ENCODE data around the gene ITPRID1. TPM values are rescaled to one million over a fixed set of nuclear protein-coding genes. Genes with fewer than 3 reads are reported as not detected.

Gene ITPRID1
- total and polyA plus RNA-seq, 10 donors = not detected

- Histone ChIP-seq H3K9me3 (no peaks in the 10 kb centered on the region), H3K4me3 (no peak overlapping the region), H3K27me3 (replicated peaks in 1 of 7) (peaks cover 0 to 5% (median 0%) of the 10 kb centered on the region in 7 donors), H3K4me1 (no peaks in the 10 kb centered on the region), H3K36me3 (no peaks in the 10 kb centered on the region), H3K27ac (no peak overlapping the region)
- no peak for DNase-seq
- 46 to 70% (median 65%) methylated on average over 2 of the region's 2 CpGs for WGBS, 5 donors
- intact Hi-C loops (cut with DNase I; ENCODE audit: low total_unique reads) = no loop called here
- no peak for TF ChIP-seq POLR2A (IDR thresholded peaks at IDR 0.05)
- TF ChIP-seq POLR2AphosphoS5 (IDR thresholded peaks at IDR 0.05) = no peak
- no peak for TF ChIP-seq CTCF (IDR thresholded peaks at IDR 0.05 in 8 of 11, conservative IDR thresholded peaks at IDR 0.05 in 3 of 11)
Measured at GRCh38 chr7:31490796-31491314, 23.0 kb upstream of the ITPRID1 start.

GRCh38 chr7:31492086-31492485 lies 21.8 kb upstream of the ITPRID1 start:
- WGBS, 5 donors = 81 to 88% (median 83%) methylated on average over 4 of the region's 4 CpGs
- H3K27ac ChIP-seq = no peak overlapping the region
- DNase-seq = no peak
- peaks cover 0 to 4% (median 0%) of the 10 kb centered on the region in 7 donors for H3K27me3 ChIP-seq (replicated peaks in 1 of 7)
- no peak for TF ChIP-seq POLR2A (IDR thresholded peaks at IDR 0.05)
- no peak for TF ChIP-seq CTCF (IDR thresholded peaks at IDR 0.05 in 8 of 11, conservative IDR thresholded peaks at IDR 0.05 in 3 of 11)
- TF ChIP-seq POLR2AphosphoS5 (IDR thresholded peaks at IDR 0.05) = no peak
- H3K4me1 ChIP-seq = no peaks in the 10 kb centered on the region
- H3K9me3 ChIP-seq = no peaks in the 10 kb centered on the region
- no peak overlapping the region for H3K4me3 ChIP-seq
- H3K36me3 ChIP-seq = no peaks in the 10 kb centered on the region
- intact Hi-C loops (cut with DNase I; ENCODE audit: low total_unique reads) = no loop called here

GRCh38 chr7:31493714-31494181 lies 20.1 kb upstream of the ITPRID1 start:
- Histone ChIP-seq H3K4me3 (no peak overlapping the region), H3K27ac (no peak overlapping the region), H3K36me3 (no peaks in the 10 kb centered on the region), H3K4me1 (no peaks in the 10 kb centered on the region), H3K27me3 (replicated peaks in 1 of 7) (no peaks in the 10 kb centered on the region), H3K9me3 (no peaks in the 10 kb centered on the region)
- TF ChIP-seq CTCF (IDR thresholded peaks at IDR 0.05 in 8 of 11, conservative IDR thresholded peaks at IDR 0.05 in 3 of 11) = no peak
- TF ChIP-seq POLR2AphosphoS5 (IDR thresholded peaks at IDR 0.05) = no peak
- no peak for TF ChIP-seq POLR2A (IDR thresholded peaks at IDR 0.05)
- no peak for DNase-seq
- intact Hi-C loops (cut with DNase I; ENCODE audit: low total_unique reads) = no loop called here
- 30 to 41% (median 32%) methylated on average over 3 of the region's 3 CpGs for WGBS, 5 donors

GRCh38 chr7:31494421-31494820 lies 19.5 kb upstream of the ITPRID1 start:
- 72 to 91% (median 85%) methylated on average over 5 of the region's 5 CpGs for WGBS, 5 donors
- intact Hi-C loops (cut with DNase I; ENCODE audit: low total_unique reads) = no loop called here
- no peaks in the 10 kb centered on the region for H3K27me3 ChIP-seq (replicated peaks in 1 of 7)
- no peak for TF ChIP-seq POLR2AphosphoS5 (IDR thresholded peaks at IDR 0.05)
- TF ChIP-seq CTCF (IDR thresholded peaks at IDR 0.05 in 8 of 11, conservative IDR thresholded peaks at IDR 0.05 in 3 of 11) = no peak
- TF ChIP-seq POLR2A (IDR thresholded peaks at IDR 0.05) = no peak
- no peaks in the 10 kb centered on the region for H3K4me1 ChIP-seq
- H3K9me3 ChIP-seq = no peaks in the 10 kb centered on the region
- DNase-seq = no peak
- no peak overlapping the region for H3K27ac ChIP-seq
- H3K36me3 ChIP-seq = no peaks in the 10 kb centered on the region
- H3K4me3 ChIP-seq = no peak overlapping the region
